Activated CD8-positive, alpha-beta T cell treated with anti-CD3 and anti-CD28 coated beads, Interleukin-2, amount 10 ng/mL, durations not matched to agents 7 days and 5 days (primary cell): Measurements from ENCODE around the gene DNER. TPM values are rescaled to one million over a fixed set of nuclear protein-coding genes. Genes with fewer than 3 reads are reported as not detected.

ENCODE experiments used
- ATAC-seq: fragments of 150-1000 bp; cut with Tn5 transposase; one replicate; pipeline ENCODE4 v1.10.0; 2021; ENCODE audit warnings: moderate library complexity
- CTCF ChIA-PET: fragments of 350-600 bp; sonication (Branson Sonifier 250); formaldehyde crosslinking; loops from one replicate; lab custom pipeline; 2021; ENCODE audit warnings: antibody characterized with exemption; lab: Charles Lee
- POLR2A ChIA-PET: fragments of 350-600 bp; sonication (Branson Sonifier 250); formaldehyde crosslinking; loops from one replicate; lab custom pipeline; 2021; ENCODE audit warnings: antibody characterized with exemption; lab: Charles Lee
- DNase-seq: peaks from one replicate; pipeline ENCODE4 v3.0.0-alpha.2; 2020
- H3K27ac Mint-ChIP-seq: one replicate; pipeline ENCODE4 v1.8.0; 2021; ENCODE audit warnings: mild to moderate bottlenecking, mixed read lengths
- H3K27me3 Mint-ChIP-seq: one replicate; pipeline ENCODE4 v1.8.0; 2021; ENCODE audit warnings: low read depth, mixed read lengths
- H3K36me3 Mint-ChIP-seq: one replicate; pipeline ENCODE4 v1.8.0; 2021; ENCODE audit warnings: low read depth, mixed read lengths
- H3K4me1 Mint-ChIP-seq: one replicate; pipeline ENCODE4 v1.8.0; 2021; ENCODE audit warnings: low read depth, mixed read lengths
- H3K4me3 Mint-ChIP-seq: one replicate; pipeline ENCODE4 v1.8.0; 2021; ENCODE audit warnings: mild to moderate bottlenecking, mixed read lengths
- H3K9me3 Mint-ChIP-seq: one replicate; pipeline ENCODE4 v1.8.0; 2022; ENCODE audit warnings: mixed read lengths; ENCODE audit not compliant: insufficient read depth
- total RNA-seq, 2 experiments: library from RNA; stranded (reverse); gene quantifications; one replicate each; pipeline ENCODE4 v1.2.3, GENCODE V29; 2021

The DNER gene
- total RNA-seq, 2 experiments from 2014 or later, result not detected

DNA sequence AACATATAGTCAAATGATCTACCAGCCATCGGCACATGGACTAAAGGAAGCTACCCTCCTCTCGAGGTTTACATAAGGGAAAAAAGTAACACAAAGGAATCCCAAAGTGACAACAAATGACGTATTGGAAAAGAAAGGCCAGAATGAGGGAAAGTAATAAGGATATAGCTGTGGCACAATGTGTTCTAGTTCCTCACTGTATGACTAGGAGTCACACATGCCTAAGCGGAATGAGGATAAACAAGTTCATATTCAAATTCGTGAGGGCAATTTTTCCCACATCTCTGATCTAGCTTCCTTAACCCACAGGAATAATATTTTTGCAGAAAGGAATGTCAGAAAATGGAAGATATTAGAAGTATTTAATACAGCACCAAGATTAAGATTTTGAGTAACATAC is 281.0 kb downstream of the DNER start:
- no peak overlapping the region for H3K4me3 Mint-ChIP-seq
- DNase-seq (no peak), ATAC-seq (no peak)
- no peaks in the 10 kb centered on the region for H3K4me1 Mint-ChIP-seq
- no peaks in the 10 kb centered on the region for H3K27me3 Mint-ChIP-seq
- CTCF ChIA-PET, result no interaction called here
- POLR2A ChIA-PET, result no interaction called here
- no peaks in the 10 kb centered on the region for H3K9me3 Mint-ChIP-seq
- no peak overlapping the region for H3K27ac Mint-ChIP-seq
- H3K36me3 Mint-ChIP-seq, result no peaks in the 10 kb centered on the region

DNA sequence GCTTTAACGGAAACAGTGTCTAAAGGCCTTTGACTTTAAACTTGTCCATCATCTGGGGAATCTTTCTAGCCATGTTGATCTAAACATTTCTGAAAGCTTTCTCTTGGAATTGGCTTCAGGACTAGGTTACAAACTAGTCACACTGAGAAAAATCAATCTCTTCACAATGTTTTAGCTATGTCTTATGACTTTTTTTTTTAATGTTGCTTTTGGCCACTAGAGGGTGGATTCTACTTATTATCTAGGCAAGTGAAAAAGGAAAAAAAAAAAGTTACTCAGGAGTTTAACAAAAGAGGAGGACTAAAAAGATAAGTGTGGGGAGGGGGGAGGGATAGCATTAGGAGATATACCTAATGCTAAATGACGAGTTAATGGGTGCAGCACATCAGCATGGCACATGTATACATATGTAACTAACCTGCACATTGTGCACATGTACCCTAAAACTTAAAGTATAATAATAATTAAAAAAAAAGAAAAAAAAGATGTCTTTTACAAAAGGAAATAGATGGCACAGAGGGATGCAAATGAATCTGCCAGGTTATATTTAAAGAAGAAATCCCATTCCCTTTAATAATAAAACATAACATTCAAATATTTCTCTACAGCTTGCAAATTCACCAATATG is 282.9 kb downstream of the DNER start:
- DNase-seq (no peak), ATAC-seq (no peak)
- Mint-ChIP-seq H3K4me1 (no peaks in the 10 kb centered on the region), H3K36me3 (no peaks in the 10 kb centered on the region), H3K4me3 (no peak overlapping the region), H3K9me3 (no peaks in the 10 kb centered on the region), H3K27me3 (no peaks in the 10 kb centered on the region), H3K27ac (no peak overlapping the region)
- ChIA-PET CTCF (interaction anchor here (0.6 to 1.5 kb wide), 3 partner anchors 15 to 1544 kb away, joined by 3 to 4 read pairs (median 4); no protein-coding TSS in a partner anchor), POLR2A (no interaction called here)

DNA sequence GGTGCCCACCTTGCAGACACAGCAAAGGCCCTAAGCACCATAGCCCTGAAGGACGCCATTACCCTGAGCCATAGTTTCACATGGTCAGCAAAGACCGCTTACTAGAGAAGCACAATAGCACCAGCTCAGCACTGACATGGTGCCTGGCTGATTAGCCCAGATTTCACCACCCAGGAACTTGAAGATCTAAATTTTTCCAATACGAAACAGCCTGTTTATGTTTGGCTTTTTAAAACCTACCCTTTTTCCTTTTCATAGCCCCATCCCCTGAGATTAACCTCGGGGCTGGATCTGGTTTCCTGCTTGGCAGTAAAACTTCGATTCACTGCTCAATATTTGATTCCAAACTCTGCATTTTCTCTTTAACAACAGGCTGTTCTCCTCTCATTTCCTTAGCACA is 284.8 kb downstream of the DNER start:
- Mint-ChIP-seq H3K36me3 (no peaks in the 10 kb centered on the region), H3K27ac (no peak overlapping the region), H3K27me3 (no peaks in the 10 kb centered on the region), H3K4me3 (no peak overlapping the region), H3K4me1 (no peaks in the 10 kb centered on the region), H3K9me3 (no peaks in the 10 kb centered on the region)
- CTCF ChIA-PET, result no interaction called here
- POLR2A ChIA-PET, result no interaction called here
- DNase-seq, result no peak
- no peak for ATAC-seq

DNA sequence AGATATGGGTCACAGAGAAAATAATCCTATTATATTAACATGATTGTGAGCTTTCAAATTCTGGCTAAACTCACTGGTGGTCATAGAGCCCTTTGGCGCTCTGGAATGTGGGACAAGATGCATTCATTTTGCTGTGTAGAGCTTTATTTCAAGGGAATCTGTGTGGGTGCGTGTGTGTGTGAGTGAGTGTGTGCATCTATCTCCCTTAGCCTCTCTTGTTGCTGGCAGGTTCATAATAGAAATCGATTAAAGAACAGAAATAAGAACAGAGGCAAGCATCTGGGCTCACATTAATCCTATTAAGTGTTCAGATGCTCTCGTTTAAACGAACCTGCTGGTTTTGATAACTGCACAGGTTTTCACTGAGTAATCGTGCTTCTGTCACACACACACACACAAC is 287.9 kb downstream of the DNER start:
- ChIA-PET POLR2A (no interaction called here), CTCF (no interaction called here)
- Mint-ChIP-seq H3K4me3 (no peak overlapping the region), H3K36me3 (no peaks in the 10 kb centered on the region), H3K27ac (no peak overlapping the region), H3K4me1 (no peaks in the 10 kb centered on the region), H3K9me3 (no peaks in the 10 kb centered on the region), H3K27me3 (no peaks in the 10 kb centered on the region)
- DNase-seq (no peak), ATAC-seq (no peak)

DNA sequence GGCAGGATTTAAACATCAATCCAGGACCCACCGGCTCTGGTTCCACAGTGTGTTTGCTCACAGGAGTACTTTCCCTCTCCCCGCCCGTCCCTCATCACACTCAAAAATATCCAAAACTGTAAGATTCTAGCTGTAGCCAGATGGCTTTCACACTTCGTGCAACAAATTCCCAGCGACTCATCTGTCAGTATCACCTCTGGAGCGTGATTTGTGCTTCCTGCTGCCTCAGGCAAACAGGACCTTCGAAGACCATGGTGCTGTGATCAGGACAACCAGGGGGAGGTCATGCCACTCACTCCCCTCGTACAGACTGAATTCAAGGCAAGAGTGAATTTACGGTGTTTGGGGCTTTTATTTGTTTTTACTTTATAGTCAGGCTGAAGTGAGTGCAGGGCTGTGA is 288.8 kb downstream of the DNER start:
- H3K36me3 Mint-ChIP-seq, result no peaks in the 10 kb centered on the region
- ATAC-seq (no peak), DNase-seq (no peak)
- ChIA-PET CTCF (no interaction called here), POLR2A (no interaction called here)
- no peaks in the 10 kb centered on the region for H3K9me3 Mint-ChIP-seq
- no peaks in the 10 kb centered on the region for H3K27me3 Mint-ChIP-seq
- no peaks in the 10 kb centered on the region for H3K4me1 Mint-ChIP-seq
- no peak overlapping the region for H3K4me3 Mint-ChIP-seq
- H3K27ac Mint-ChIP-seq, result no peak overlapping the region

DNA sequence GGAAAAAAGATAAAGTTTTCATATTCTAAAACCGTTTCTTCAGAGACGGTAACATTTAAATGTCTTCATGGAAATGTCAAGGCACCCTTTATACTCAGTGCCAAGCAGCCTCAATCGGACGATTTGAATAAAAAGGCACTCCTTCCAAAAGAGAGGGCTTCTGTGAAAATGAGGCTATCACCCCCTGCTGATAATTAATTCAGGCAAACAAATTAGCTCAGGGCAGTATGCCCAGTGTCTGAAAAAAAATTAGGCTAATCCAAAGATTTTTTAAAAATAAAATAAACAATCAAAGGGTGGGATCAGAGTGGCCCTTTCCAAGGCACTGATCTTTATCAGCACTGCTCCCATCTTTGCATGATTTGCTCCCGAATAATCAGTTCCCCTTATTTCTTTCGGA is 292.3 kb downstream of the DNER start:
- Mint-ChIP-seq H3K27ac (no peak overlapping the region), H3K4me1 (no peaks in the 10 kb centered on the region), H3K36me3 (no peaks in the 10 kb centered on the region), H3K9me3 (no peaks in the 10 kb centered on the region), H3K4me3 (no peak overlapping the region), H3K27me3 (no peaks in the 10 kb centered on the region)
- ATAC-seq, result no peak
- DNase-seq, result no peak
- POLR2A ChIA-PET, result no interaction called here
- CTCF ChIA-PET, result no interaction called here

DNA sequence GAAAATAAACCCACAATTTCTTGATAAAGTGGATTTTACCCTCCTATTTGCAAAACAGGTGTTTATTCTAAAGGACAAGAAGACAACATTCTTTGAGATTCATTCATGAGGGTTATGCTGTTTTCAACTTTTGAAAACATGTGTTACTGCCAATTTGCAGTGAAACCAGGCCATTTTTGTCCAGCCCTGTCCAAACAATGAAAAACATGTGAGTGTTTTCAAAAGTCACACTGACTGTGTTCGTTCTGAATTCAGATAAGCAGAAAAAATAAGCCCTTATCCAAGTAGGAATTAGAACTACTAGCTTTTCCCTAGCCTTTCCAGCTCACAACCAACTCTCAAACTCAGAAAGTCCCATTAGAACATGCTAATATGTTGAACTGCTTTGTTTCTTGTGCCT is 295.2 kb downstream of the DNER start:
- ChIA-PET POLR2A (no interaction called here), CTCF (no interaction called here)
- Mint-ChIP-seq H3K4me1 (no peaks in the 10 kb centered on the region), H3K27me3 (no peaks in the 10 kb centered on the region), H3K9me3 (no peaks in the 10 kb centered on the region), H3K27ac (no peak overlapping the region), H3K36me3 (no peaks in the 10 kb centered on the region), H3K4me3 (no peak overlapping the region)
- DNase-seq (no peak), ATAC-seq (no peak)

DNA sequence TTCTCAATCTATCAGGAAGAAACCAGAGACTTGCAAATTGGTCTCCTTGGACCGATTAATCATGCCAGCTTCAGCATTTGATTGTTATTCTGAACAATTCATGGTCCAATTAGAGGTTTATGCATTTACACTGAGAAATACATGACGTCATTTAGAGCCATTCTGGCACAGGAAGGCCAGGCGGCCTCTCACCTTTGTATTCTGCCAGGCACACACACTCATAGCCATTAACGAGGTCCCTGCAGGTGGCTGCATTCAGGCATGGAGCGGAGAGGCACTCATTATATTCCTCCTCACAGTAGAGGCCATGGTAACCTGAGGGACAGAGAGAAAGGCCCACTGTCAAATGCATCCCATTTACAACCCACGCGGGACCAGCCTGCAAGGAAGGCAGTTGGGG is 296.4 kb downstream of the DNER start:
- POLR2A ChIA-PET, result no interaction called here
- Mint-ChIP-seq H3K4me1 (no peaks in the 10 kb centered on the region), H3K27ac (no peak overlapping the region), H3K27me3 (no peaks in the 10 kb centered on the region), H3K9me3 (no peaks in the 10 kb centered on the region), H3K36me3 (no peaks in the 10 kb centered on the region), H3K4me3 (no peak overlapping the region)
- CTCF ChIA-PET, result no interaction called here
- no peak for ATAC-seq
- no peak for DNase-seq

DNA sequence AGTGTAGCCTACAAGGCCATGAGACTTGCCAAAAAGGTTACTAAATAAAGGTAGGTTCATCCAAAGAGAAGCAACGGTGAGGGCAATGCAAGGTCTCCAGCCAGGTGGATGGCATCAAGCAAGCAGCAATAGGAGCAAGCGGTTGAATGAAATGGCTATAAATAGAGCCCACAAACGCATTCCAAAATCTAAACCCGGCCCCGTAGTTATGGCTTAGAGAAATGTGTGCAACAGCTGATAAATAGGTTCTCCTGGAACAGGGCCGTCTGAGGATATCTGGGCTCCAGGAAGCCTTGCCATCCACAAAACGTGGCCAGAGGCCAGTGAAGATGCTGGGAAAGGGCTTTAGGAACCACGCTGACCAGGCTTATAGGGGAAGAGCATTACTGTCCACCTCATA is 297.2 kb downstream of the DNER start:
- CTCF ChIA-PET, result no interaction called here
- H3K36me3 Mint-ChIP-seq, result no peaks in the 10 kb centered on the region
- POLR2A ChIA-PET, result no interaction called here
- ATAC-seq, result no peak
- H3K4me1 Mint-ChIP-seq, result no peaks in the 10 kb centered on the region
- DNase-seq, result no peak
- H3K27me3 Mint-ChIP-seq, result no peaks in the 10 kb centered on the region
- no peak overlapping the region for H3K4me3 Mint-ChIP-seq
- H3K9me3 Mint-ChIP-seq, result no peaks in the 10 kb centered on the region
- H3K27ac Mint-ChIP-seq, result no peak overlapping the region

DNA sequence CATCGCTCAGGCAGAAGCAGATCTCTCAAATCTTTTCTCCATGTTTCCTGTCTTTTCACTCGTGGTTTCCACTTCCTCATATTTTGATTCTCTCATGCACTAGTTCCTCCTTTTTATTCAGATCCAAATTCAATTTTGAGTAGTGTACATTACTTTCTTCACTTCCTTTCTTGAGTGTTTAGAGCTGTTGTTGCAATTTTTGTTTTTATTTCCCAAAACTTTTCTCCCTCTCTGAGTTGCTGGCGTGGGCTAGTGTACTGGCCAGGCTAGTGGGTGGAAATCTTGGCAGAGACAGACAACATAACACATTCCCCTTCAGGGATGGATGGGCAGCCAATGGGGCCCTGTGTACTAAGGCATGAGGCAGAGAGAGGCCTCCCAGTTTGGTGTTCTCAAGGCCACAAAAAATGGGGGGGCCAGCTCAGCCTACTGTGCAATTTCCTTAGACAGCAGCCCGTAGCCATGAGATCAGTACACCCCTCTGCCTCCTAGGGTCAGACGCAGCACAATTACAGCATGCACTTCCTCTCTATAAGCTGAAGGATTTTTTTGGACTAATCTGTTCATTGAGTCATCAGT is 298.1 kb downstream of the DNER start:
- no peaks in the 10 kb centered on the region for H3K27me3 Mint-ChIP-seq

DNA sequence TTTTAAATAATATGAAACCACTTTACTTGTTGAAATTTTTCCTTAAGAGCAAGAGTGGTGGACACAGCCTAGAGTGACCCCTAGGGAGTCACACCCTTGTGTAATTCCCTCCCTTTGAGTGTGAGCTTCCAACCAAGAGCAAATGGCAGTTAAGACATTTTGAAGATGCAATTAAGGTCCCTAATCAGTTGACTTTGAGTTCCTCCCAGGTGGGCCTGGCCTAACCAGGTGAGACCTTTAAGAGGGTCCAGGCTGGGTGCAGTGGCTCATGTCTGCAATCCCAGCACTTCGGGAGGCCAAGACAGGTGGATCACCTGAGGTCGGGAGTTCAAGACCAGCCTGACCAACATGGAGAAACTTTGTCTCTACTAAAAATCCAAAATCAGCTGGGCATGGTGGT is 299.7 kb downstream of the DNER start:
- H3K27ac Mint-ChIP-seq, result no peak overlapping the region
- H3K4me1 Mint-ChIP-seq, result no peaks in the 10 kb centered on the region
- H3K27me3 Mint-ChIP-seq, result no peaks in the 10 kb centered on the region
- POLR2A ChIA-PET, result no interaction called here
- no peaks in the 10 kb centered on the region for H3K9me3 Mint-ChIP-seq
- DNase-seq (no peak), ATAC-seq (no peak)
- CTCF ChIA-PET, result no interaction called here
- H3K4me3 Mint-ChIP-seq, result no peak overlapping the region
- H3K36me3 Mint-ChIP-seq, result no peaks in the 10 kb centered on the region

More for the DNA sequence above, 298.1 kb downstream of the DNER start:
- CTCF ChIA-PET, result interaction anchor here (1.0 kb wide), 1 partner anchor 15 kb away, joined by 3 read pairs; no protein-coding TSS in a partner anchor
- H3K4me3 Mint-ChIP-seq, result no peak overlapping the region
- no peaks in the 10 kb centered on the region for H3K4me1 Mint-ChIP-seq
- no peaks in the 10 kb centered on the region for H3K9me3 Mint-ChIP-seq
- DNase-seq (no peak), ATAC-seq (no peak)
- no peaks in the 10 kb centered on the region for H3K36me3 Mint-ChIP-seq
- H3K27ac Mint-ChIP-seq, result no peak overlapping the region
- POLR2A ChIA-PET, result no interaction called here

DNA sequence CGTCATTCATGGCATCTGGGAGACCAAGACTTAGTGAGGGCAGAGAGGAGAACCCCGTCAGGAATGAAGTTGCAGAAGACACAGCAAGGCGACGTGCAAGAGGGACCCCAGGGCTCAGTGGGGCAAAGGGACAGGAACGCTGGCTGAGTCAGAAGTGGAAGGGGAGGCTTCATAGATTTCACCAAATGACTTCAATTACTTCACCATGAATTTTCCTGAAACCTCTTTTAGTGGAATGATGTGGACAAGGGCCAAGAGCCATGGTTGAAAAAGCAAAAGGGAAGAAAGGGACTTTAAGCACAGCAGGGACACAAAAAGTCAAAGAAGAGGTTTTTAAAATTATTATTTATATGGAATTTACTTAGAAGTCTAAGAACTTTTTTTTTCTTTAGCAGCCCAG is 301.7 kb downstream of the DNER start:
- ChIA-PET CTCF (no interaction called here), POLR2A (no interaction called here)
- Mint-ChIP-seq H3K4me3 (no peak overlapping the region), H3K36me3 (no peaks in the 10 kb centered on the region), H3K9me3 (no peaks in the 10 kb centered on the region), H3K4me1 (no peaks in the 10 kb centered on the region), H3K27ac (no peak overlapping the region), H3K27me3 (no peaks in the 10 kb centered on the region)
- ATAC-seq (no peak), DNase-seq (no peak)

DNA sequence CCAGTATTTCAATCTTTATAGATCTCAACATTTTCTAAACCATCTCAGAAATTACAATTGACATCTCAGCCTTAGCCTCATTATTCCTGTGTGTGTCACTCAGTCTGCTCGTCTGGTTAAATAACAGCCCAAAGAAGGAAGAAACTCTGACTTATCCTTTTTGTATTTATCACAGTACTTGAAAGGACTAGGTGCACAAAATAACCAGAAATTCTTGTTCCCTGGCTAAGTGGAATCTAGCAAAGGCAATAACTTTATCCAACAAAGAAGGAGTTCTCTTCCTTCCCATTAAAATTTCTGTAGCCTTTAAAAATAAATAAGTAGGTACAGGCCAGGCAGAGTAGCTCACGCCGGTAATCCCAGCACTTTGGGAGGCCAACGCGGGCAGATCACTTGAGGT is 303.4 kb downstream of the DNER start:
- Mint-ChIP-seq H3K4me3 (no peak overlapping the region), H3K27ac (no peak overlapping the region), H3K9me3 (no peaks in the 10 kb centered on the region), H3K27me3 (no peaks in the 10 kb centered on the region), H3K36me3 (no peaks in the 10 kb centered on the region), H3K4me1 (no peaks in the 10 kb centered on the region)
- CTCF ChIA-PET, result no interaction called here
- ATAC-seq (no peak), DNase-seq (no peak)
- POLR2A ChIA-PET, result no interaction called here
